ENCODE results near the gene NCEH1. TPM values are rescaled to one million over a fixed set of nuclear protein-coding genes. Genes with fewer than 3 reads are reported as not detected.
A peak's percentile ranks its signal among the peaks of the same experiment; 100 is the strongest.

The NCEH1 gene
- total RNA-seq, 2 donors from 2014 or later, result 9.1 to 12.7 TPM

DNA sequence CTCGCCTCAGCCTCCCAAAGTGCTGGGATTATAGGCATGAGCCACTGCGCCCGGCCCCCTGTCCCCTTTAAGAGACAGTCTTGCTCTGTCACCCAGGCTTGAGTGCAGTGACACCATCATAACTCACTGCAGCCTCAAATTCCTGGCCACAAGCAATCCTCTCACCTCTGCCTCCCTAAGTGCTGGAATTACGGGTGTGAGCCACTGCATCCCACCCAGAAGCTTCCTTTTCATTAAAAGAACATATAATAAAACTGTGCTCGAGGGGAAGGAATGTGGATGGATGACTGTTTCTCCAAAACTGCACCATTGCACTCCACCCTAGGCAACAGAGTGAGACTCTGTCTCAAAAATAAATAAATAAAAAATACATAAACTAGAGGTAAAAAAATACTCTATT, 70.1 kb downstream of the NCEH1 start:
- DNase-seq (ENCODE audit: low spot score), result no peak
- intact Hi-C loops (cut with DNase I), result no loop called here
- Histone ChIP-seq H3K27me3 (replicated peaks; ENCODE audit: insufficient read depth) (no peaks in the 10 kb centered on the region), H3K27ac (no peak overlapping the region), H3K36me3 (no peaks in the 10 kb centered on the region), H3K9me3 (no peaks in the 10 kb centered on the region), H3K4me3 (no peak overlapping the region), H3K4me1 (replicated peaks) (no peaks in the 10 kb centered on the region)
- TF ChIP-seq CTCF (IDR thresholded peaks at IDR 0.05), result no peak
- no peak for TF ChIP-seq POLR2AphosphoS5 (IDR thresholded peaks at IDR 0.05)
- no peak for TF ChIP-seq POLR2A (IDR thresholded peaks at IDR 0.05)
- WGBS, result 87% methylated on average over 5 of the region's 5 CpGs

- Histone ChIP-seq H3K27ac (peak overlapping the region in 1 of 2 donors; percentile 32), H3K27me3 (replicated peaks; ENCODE audit: insufficient read depth) (no peaks in the 10 kb centered on the region), H3K9me3 (no peaks in the 10 kb centered on the region), H3K4me3 (no peak overlapping the region), H3K4me1 (replicated peaks) (peaks cover 3% of the 10 kb centered on the region), H3K36me3 (no peaks in the 10 kb centered on the region)
- TF ChIP-seq POLR2A (IDR thresholded peaks at IDR 0.05), result no peak
- TF ChIP-seq CTCF (IDR thresholded peaks at IDR 0.05), result no peak
- no peak for TF ChIP-seq POLR2AphosphoS5 (IDR thresholded peaks at IDR 0.05)
- no peak for DNase-seq (ENCODE audit: low spot score)
- intact Hi-C loops (cut with DNase I), result no loop called here
- 63% methylated on average over 3 of the region's 3 CpGs for WGBS
Observed at GRCh38 chr3:172635588-172635987, 75.3 kb downstream of the NCEH1 start.

- TF ChIP-seq CTCF (IDR thresholded peaks at IDR 0.05) (no peak), POLR2A (IDR thresholded peaks at IDR 0.05) (no peak), POLR2AphosphoS5 (IDR thresholded peaks at IDR 0.05) (no peak)
- no peaks in the 10 kb centered on the region for H3K27me3 ChIP-seq (replicated peaks; ENCODE audit: insufficient read depth)
- intact Hi-C loops (cut with DNase I), result no loop called here
- no peak overlapping the region for H3K4me3 ChIP-seq
- H3K36me3 ChIP-seq, result no peaks in the 10 kb centered on the region
- peaks cover 3% of the 10 kb centered on the region for H3K4me1 ChIP-seq (replicated peaks)
- WGBS, result 36% methylated on average over 3 of the region's 3 CpGs
- H3K9me3 ChIP-seq, result no peaks in the 10 kb centered on the region
- no peak overlapping the region for H3K27ac ChIP-seq
- no peak for DNase-seq (ENCODE audit: low spot score)
Observed at GRCh38 chr3:172634948-172635347, 75.9 kb downstream of the NCEH1 start.

DNA sequence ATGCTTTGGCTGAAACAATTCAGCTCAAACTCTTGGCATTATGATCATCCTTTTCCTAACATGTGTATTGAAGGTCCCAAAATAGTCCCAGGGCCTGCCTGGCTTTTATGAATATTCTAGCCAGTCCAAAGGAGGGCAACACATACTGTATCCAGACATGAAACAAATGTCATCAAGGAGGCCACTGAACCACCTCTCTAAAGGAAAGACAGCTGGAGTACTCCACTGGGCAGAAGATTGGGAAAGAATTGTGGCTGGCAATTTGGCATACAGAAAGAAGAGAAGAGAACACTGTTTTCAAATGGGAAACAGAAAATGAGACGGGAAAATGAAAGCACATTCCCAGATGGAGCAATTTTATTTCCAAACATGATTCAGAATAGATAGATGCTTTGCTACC, 80.6 kb downstream of the NCEH1 start:
- Histone ChIP-seq H3K27me3 (replicated peaks; ENCODE audit: insufficient read depth) (no peaks in the 10 kb centered on the region), H3K27ac (no peak overlapping the region), H3K4me3 (no peak overlapping the region), H3K9me3 (no peaks in the 10 kb centered on the region), H3K4me1 (replicated peaks) (peaks cover 3% of the 10 kb centered on the region), H3K36me3 (no peaks in the 10 kb centered on the region)
- WGBS, result 74% methylated on average over 1 of the region's 1 CpG
- DNase-seq (ENCODE audit: low spot score), result no peak
- no peak for TF ChIP-seq POLR2AphosphoS5 (IDR thresholded peaks at IDR 0.05)
- TF ChIP-seq CTCF (IDR thresholded peaks at IDR 0.05), result no peak
- no peak for TF ChIP-seq POLR2A (IDR thresholded peaks at IDR 0.05)
- intact Hi-C loops (cut with DNase I), result no loop called here

GRCh38 chr3:172629470-172629869, 81.4 kb downstream of the NCEH1 start:
- no peaks in the 10 kb centered on the region for H3K9me3 ChIP-seq
- H3K4me1 ChIP-seq (replicated peaks), result peaks cover 3% of the 10 kb centered on the region
- TF ChIP-seq POLR2A (IDR thresholded peaks at IDR 0.05) (no peak), POLR2AphosphoS5 (IDR thresholded peaks at IDR 0.05) (no peak)
- no peak for DNase-seq (ENCODE audit: low spot score)
- no peaks in the 10 kb centered on the region for H3K36me3 ChIP-seq
- H3K27ac ChIP-seq, result no peak overlapping the region
- WGBS, result 90% methylated on average over 5 of the region's 5 CpGs
- intact Hi-C loops (cut with DNase I), result no loop called here
- no peak overlapping the region for H3K4me3 ChIP-seq
- H3K27me3 ChIP-seq (replicated peaks; ENCODE audit: insufficient read depth), result no peaks in the 10 kb centered on the region

All from prostate gland (tissue), 2 donors.